SK-N-SH treated with all-trans-retinoic acid at 6 μM for 48 hours (cell line): ENCODE measurements around the gene RNASE11.

Source experiments
- BACH2 ChIP-seq: fragments of 250-450 bp; sonication (Bioruptor Pico); IDR thresholded peaks from 2 replicates; pipeline ENCODE4 v1.9.0; 2021; ENCODE audit warnings: mild to moderate bottlenecking, borderline replicate concordance
- CREB5 ChIP-seq: fragments of 250-450 bp; sonication (Bioruptor Pico); IDR thresholded peaks from 2 replicates; pipeline ENCODE4 v1.5.1; 2020; ENCODE audit warnings: low read depth, mild to moderate bottlenecking, moderate library complexity
- CSRNP3 ChIP-seq: fragments of 250-450 bp; sonication (Bioruptor Pico); IDR thresholded peaks from 2 replicates; pipeline ENCODE4 v1.5.1; 2021; ENCODE audit warnings: mild to moderate bottlenecking, moderate library complexity
- GLIS3 ChIP-seq: fragments of 250-450 bp; sonication (Bioruptor Pico); IDR thresholded peaks from 2 replicates; pipeline ENCODE4 v1.5.0; 2020; ENCODE audit warnings: mild to moderate bottlenecking, moderate library complexity
- ISL1 ChIP-seq: fragments of 250-450 bp; sonication (Bioruptor Pico); IDR thresholded peaks from 2 replicates; pipeline ENCODE4 v2.1.2; 2022; ENCODE audit warnings: mild to moderate bottlenecking, moderate library complexity
- PATZ1 ChIP-seq: fragments of 250-450 bp; sonication (Bioruptor Pico); IDR thresholded peaks from 2 replicates; pipeline ENCODE4 v1.8.0; 2020; ENCODE audit warnings: mild to moderate bottlenecking, moderate library complexity, borderline replicate concordance
- POU6F1 ChIP-seq: fragments of 250-450 bp; sonication (Bioruptor Pico); IDR thresholded peaks from 2 replicates; pipeline ENCODE4 v1.8.0; 2021; ENCODE audit warnings: low read depth, mild to moderate bottlenecking, moderate library complexity, borderline replicate concordance
- RARB ChIP-seq: fragments of 250-450 bp; sonication (Bioruptor Pico); IDR thresholded peaks from 2 replicates; pipeline ENCODE4 v1.8.0; 2021; ENCODE audit warnings: mild to moderate bottlenecking, moderate library complexity
- SNAI2 ChIP-seq: fragments of 250-450 bp; sonication (Bioruptor Pico); IDR thresholded peaks from 2 replicates; pipeline ENCODE4 v1.5.0; 2020; ENCODE audit warnings: mild to moderate bottlenecking, moderate library complexity
- TSHZ2 ChIP-seq: fragments of 250-450 bp; sonication (Bioruptor Pico); IDR thresholded peaks from 2 replicates; pipeline ENCODE4 v1.5.0; 2020; ENCODE audit warnings: mild to moderate bottlenecking, moderate library complexity
- ZFP3 ChIP-seq: fragments of 250-450 bp; sonication (Bioruptor Pico); IDR thresholded peaks from 2 replicates; pipeline ENCODE4 v1.5.0; 2020; ENCODE audit warnings: mild to moderate bottlenecking, moderate library complexity
- ZFP30 ChIP-seq: fragments of 450-650 bp; formaldehyde crosslinking; IDR thresholded peaks from 2 replicates; pipeline ENCODE4 v1.5.0; 2022; ENCODE audit warnings: mild to moderate bottlenecking, moderate library complexity
- ZNF565 ChIP-seq: fragments of 450-650 bp; formaldehyde crosslinking; conservative IDR thresholded peaks from 2 replicates; pipeline ENCODE4 v1.5.0; 2020; ENCODE audit warnings: low read depth, mild to moderate bottlenecking, moderate library complexity
- ZNF8 ChIP-seq: fragments of 450-650 bp; formaldehyde crosslinking; IDR thresholded peaks from 2 replicates; pipeline ENCODE4 v1.5.0; 2020; ENCODE audit warnings: mild to moderate bottlenecking, moderate library complexity

GRCh38 chr14:20623798-20624197, 36.0 kb upstream of the RNASE11 start:
- no peak for TF ChIP-seq TSHZ2 (CRISPR knock-in tag)
- no peak for TF ChIP-seq ZNF8 (CRISPR knock-in tag)
- no peak for TF ChIP-seq ISL1
- no peak for TF ChIP-seq RARB (CRISPR knock-in tag)
- TF ChIP-seq CSRNP3 (CRISPR knock-in tag): no peak
- TF ChIP-seq ZFP3 (CRISPR knock-in tag): no peak
- TF ChIP-seq BACH2 (CRISPR knock-in tag): no peak
- TF ChIP-seq SNAI2 (CRISPR knock-in tag): no peak
- no peak for TF ChIP-seq ZNF565
- no peak for TF ChIP-seq CREB5 (CRISPR knock-in tag)
- no peak for TF ChIP-seq GLIS3
- no peak for TF ChIP-seq PATZ1 (CRISPR knock-in tag)
- no peak for TF ChIP-seq ZFP30
- no peak for TF ChIP-seq POU6F1 (CRISPR knock-in tag)
